ENCODE measurements around the gene AFAP1. TPM values are rescaled to one million over a fixed set of nuclear protein-coding genes. Genes with fewer than 3 reads are reported as not detected.

Gene AFAP1
- total and polyA plus RNA-seq, 2 of the 8 experiments (the other 6 are each of a cell fraction or from before 2014, with no cell fraction given), result 3.6 to 18.2 TPM

DNA sequence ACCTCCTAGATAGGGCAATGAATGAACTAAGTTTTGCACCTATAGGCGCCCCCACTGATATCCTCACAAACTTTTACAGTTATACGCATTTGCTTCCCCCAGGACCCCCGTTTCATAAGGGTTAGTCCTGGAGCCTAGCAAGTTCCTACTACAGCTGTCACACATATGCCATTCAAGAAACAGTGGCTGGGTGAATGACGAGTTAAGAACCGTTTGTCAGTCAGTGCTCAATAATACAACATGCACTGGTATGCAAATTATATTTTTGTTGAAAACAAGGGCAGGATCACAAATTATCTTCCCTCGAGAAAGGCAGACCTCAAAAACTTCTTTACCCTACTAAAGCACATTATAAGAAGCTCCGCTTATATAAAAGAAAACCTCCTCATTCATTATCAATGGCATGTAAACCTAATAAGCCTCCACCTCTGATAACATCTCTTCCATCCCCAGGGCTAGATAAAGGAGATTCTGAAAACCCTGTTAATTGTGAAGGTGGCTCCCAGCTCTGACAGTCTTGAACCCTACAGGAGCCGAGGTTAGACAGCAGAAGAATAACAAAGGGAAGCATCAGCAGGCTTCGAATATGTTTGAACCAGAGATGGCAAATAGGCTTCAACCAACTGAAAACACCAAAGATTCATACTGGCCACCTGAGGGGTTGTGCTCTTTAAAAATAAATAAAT, 40.3 kb downstream of the AFAP1 start (continued):
- TF ChIP-seq PHF8 (conservative IDR thresholded peaks at IDR 0.05; ENCODE audit: low read depth, low read length) (no peak), SUZ12 (IDR thresholded peaks at IDR 0.05; ENCODE audit: low read length) (no peak), NANOG (IDR thresholded peaks at IDR 0.05; ENCODE audit: insufficient read depth, low read depth, low read length, poor library complexity, severe bottlenecking) (no peak), RNF2 (IDR thresholded peaks at IDR 0.05; ENCODE audit: borderline replicate concordance, low read depth, low read length, missing control alignments, poor library complexity, severe bottlenecking) (no peak), BACH1 (IDR thresholded peaks at IDR 0.05; ENCODE audit: low read length) (no peak), SP4 (IDR thresholded peaks at IDR 0.05; ENCODE audit: low read length) (no peak), TCF12 (IDR thresholded peaks at IDR 0.05; ENCODE audit: low read depth, low read length) (no peak)
- TF ChIP-seq, protein P1, sequence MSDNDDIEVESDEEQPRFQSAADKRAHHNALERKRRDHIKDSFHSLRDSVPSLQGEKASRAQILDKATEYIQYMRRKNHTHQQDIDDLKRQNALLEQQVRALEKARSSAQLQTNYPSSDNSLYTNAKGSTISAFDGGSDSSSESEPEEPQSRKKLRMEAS (IDR thresholded peaks at IDR 0.05), result no peak

Measured in H1 (cell line).